Activated gamma-delta T cell treated with anti-CD3 and anti-CD28 coated beads, Interleukin-2, amount 50 U/mL, for 16 hours (primary cell): ENCODE data around the gene EBF3.

Experiments used
- DNase-seq: peaks from one replicate; pipeline ENCODE4 v3.0.0-alpha.2; 2020; ENCODE audit warnings: low read depth

Gene EBF3, protein sequence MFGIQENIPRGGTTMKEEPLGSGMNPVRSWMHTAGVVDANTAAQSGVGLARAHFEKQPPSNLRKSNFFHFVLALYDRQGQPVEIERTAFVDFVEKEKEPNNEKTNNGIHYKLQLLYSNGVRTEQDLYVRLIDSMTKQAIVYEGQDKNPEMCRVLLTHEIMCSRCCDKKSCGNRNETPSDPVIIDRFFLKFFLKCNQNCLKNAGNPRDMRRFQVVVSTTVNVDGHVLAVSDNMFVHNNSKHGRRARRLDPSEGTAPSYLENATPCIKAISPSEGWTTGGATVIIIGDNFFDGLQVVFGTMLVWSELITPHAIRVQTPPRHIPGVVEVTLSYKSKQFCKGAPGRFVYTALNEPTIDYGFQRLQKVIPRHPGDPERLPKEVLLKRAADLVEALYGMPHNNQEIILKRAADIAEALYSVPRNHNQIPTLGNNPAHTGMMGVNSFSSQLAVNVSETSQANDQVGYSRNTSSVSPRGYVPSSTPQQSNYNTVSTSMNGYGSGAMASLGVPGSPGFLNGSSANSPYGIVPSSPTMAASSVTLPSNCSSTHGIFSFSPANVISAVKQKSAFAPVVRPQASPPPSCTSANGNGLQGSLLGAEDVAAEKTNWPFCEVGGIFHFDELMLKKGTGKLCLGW

DNA sequence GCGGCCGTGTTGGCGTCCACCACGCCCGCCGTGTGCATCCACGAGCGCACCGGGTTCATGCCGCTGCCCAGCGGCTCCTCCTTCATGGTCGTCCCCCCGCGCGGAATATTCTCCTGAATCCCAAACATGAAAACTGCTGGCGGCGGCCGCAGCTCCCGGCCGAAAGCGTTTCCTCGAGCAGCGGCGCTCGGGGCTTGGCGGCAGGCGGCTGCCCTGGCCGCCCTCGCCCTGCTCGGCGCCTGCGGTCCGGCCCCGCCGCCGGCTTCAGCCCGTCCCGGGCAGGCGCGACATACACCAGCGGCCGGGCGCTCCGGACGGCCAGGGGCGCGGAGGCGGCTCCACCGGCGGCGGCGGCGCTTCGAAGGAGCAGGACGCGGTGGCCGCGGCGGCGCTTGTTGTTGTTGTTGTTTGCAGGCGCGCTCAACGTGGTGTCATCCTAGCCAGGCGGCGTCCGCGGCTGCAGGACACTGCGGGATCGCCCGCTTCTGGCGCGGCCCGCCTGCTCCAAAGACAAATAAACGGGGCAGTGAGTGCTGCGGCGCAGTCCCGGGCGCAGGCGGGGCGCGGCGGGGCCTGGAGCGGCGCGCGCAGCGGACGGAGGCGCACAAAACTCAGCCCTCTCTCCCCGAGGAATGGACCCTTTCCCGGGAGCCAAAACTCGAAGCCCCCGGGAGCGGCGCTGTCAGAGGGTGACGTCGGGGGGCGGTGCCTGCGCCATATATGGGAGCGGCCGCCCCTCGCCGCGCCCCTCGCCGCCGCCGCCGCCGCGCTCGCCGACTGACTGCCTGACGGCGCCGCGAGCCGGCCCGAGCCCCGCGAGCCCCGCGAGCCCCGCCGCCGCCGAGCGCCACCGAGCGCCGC, at the start of gene EBF3:
Gene EBF3, minus strand, starts transcription at position 634 of the 861 bp plus-strand sequence. Its CDS starts 506 bp downstream, at position 128.
- DNase-seq, result no peak

DNA sequence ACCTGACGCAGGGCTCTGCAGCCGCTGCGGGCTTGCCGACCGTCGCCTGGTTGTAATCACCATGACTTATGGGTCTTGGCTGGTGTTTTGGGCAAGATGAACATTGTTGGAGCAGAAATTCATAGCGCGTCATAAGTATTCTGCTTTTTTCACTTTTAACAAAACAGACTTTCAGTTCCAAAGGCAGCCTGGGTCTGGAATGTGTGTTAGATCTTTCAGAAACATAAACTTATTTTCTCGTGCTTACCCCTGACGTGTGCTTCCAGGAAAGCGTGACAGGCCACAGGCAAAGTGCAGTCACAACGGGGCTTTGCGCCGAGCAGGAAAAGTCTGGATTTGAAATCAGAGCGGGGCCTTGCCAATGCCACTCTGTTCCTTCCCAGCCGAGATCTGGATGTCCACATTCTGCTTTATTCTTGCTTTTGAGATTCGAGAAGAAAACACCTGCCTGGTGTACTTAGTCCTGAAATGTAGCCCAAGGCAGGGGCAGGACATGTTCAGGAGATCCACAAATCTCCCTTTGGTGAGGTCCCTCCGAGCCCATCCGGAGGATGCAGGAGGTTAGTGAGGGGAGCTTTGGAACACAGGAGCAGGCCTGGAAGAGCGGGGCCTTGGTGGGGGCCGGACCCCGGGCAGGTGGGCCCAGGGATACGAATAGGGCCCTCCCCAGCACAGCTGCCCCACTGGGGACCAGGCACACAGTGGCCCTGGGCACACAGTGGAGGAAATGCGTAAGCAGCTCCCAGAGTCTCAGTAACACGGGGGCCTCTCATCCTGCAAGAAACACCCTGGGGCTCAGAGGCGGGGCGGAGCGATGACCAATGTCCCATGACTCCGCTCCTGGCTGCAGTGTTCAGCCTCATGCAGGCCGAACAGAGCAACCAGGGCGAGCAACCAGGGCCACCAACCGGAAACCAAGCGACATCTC, 49.5 kb upstream of the EBF3 start:
- DNase-seq, result no peak

DNA sequence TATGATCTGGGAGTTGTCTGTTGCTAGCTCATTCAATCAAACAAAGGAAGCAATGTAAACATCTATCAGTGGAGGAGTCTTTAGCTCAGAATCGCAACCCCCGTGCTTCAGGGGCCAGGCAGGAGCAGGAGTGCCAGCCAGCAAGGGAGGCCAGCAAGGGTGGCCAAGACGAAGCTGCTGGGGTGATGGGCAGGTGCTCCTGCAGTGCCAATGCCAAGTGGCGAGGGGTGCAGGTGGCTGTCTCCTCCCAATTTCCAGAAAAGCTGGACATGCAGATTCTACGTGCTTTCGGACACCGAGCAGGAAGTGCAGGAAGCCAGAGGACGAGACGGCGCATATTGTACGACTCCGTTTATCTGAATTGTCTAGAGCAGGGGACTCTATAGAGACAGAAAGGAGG, 48.1 kb upstream of the EBF3 start:
- DNase-seq, result no peak

DNA sequence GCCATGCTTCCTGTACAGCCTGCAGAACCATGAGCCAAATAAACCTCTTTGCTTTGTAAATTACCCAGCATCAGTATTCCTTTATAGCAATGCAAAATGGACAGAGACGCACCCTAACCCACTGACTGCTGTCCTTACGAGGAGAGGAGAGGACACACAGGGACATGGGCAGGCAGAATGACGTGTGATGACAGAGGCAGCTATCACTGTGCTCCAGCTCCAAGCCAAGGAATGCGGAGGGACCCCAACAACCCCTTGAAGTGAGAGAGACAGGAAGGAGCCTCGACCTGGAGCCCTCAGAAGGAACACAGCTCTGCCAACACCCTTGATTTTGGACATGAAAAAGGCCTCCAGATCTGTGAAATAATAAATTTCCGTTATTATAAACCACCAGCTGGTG, 46.6 kb upstream of the EBF3 start:
- no peak for DNase-seq

DNA sequence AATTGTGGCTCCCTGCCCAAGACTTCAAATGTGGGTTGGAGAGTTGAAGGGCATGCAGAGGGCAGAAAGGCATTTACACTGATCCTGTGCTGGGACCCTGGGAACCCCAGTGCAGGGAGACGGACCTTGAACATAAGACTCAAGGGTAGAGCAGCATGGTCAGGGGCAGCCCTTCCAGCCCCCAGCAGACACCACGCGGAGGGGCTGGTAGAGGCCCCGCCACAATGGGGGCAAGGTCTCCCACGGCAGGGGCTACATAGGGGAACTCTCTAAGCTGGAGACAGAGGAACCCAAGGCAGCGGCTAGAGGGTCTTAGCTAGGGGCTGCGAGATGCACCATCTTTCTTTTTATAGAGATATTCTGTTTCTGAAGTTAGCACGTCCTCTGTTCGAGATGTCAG, 45.2 kb upstream of the EBF3 start:
- DNase-seq, result no peak

DNA sequence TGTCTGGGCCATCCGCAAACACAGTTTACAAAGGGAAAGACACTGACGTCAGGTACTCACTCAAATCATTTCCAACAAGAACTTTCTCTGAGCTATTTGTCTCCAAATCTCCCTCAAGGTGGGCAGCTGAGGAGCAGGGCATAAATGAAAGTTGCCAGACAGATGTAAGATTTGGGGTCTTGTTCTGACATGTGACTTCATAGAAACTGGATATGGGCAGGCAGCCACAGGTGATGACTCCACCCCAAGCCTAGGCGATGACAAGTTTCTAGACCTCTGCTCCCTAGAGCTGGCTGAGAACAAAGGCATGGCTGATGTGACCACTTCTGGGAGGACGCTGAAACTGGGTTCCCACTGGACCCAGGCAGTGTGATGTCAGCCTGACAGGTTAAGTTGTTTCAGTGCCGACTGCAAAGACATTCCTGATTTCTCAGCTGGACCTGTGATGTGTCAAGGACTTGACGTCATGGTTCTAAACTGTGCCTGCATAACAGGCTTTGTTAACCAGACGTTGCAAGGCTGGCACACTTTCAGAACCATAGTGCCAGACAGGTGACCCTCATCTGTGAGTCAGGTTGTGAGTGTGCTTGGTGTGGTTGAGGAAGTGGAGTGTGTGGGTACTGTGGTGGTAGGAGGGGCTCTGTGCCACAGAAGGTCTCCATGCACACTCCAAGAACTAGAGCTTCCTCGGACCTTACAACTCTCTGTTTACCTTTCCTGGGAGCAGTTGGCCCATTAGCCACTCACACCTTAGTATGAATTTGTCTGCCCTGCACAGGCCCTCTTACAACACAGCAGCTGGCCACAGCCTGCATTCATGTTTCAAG, 39.9 kb upstream of the EBF3 start:
- DNase-seq, result no peak

DNA sequence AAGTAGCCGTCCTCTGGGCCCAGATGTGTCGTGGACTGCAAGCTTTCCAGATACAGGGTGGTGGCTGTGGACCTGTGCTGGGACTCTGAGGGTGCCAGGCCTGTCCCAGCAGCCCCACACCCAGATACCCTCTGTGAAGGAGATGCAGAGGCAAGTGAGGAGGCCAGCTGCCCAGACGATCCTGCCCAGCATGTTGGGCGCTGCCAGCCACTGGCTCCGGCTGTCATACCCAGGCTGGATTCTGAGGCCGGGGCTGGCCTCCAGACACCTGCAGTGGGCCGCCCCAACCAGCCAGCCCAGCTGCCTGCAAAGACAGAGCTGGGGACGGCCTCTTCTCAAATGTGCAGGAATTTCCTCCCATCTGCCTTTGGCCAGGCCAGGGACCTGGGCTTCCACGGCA, 39.1 kb upstream of the EBF3 start:
- no peak for DNase-seq

DNA sequence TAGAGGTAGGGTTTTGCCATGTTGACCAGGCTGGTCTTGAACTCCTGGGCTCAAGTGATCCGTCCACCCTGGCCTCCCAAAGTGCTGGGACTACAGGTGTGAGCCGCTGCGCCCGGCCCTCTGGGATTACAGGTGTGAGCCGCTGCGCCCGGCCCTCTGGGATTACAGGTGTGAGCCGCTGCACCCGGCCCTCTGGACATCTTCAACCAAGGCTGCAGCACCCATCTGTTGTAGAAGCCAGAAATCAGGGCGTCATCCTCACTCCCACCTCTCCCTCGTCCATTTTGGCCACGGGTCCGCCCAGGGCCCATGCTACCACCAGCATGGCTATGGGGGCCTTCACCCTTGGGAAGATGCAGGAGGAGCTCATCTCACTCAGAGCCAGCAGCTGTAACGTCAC, 38.5 kb upstream of the EBF3 start:
- no peak for DNase-seq

DNA sequence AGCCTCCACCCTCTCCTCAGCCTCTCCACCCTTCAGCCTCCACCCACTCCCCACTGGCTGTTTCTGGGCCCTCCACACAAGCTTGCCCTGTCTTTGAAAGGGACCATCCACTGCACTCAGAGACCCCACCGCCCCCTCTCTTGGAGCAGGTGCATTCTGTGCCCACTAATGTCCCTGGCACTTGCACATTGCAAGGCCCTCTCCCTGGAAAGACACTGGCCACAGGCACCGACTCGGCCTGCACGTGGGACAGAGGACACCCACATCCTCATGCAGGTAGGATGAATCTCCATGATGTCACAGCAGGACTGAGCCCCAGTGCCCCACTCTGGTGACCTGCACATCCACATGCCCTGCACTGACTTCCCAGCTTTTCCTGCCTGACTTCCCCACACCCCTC, 36.8 kb upstream of the EBF3 start:
- no peak for DNase-seq

DNA sequence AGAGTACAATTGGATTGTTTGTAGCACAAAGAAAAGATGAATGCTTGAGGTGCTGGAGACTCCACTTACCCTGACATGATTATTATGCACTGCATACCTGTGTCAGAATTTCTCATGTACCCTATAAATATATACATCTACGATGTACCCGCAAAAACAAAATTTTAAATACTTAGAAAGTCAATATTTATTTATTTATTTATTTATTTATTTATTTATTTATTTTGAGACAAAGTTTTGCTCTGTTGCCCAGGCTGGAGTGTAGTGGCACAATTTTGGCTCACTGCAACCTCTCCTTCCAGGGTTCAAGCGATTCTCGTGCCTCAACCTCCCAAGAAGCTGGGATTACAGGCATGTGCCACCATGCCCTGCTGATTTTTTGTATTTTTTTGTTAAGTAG, 35.1 kb upstream of the EBF3 start:
- no peak for DNase-seq

DNA sequence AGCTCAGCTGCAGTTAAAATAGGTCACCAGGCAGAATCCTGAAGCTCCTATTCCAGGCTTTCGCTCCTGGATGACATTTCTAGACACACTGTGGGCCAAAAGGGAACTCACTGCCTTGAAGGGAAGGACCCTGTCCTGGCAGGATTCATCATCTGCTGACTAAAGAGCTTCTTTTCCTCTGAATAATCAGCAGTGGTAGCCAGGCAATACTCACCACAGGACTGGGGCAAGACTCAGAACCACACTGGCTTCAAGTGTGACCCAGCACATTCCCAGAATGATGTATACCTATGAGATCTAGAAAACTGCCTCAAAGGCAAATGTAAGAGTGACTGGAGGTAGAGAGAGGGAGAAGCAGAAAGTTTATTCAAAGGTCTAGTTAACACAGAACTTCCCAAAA, 29.5 kb upstream of the EBF3 start:
- no peak for DNase-seq

DNA sequence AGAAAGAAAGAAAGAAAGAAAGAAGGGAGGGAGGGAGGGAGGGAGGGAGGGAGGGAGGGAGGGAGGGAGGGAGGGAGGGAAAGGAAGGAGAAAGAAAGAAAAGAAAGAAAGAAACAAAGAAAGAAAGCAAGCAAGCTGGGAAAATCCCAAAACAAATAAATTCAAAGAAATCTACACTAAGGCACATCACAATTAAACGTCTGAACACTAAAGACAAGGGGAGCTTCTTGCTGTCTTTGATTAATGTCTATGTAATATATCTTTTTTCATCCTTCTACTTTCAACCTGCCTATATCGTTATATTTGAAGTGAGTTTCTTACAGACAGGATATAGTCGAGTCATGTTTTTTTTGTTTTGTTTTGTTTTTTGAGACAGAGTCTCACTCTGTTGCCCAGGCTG, 28.3 kb upstream of the EBF3 start:
- no peak for DNase-seq

DNA sequence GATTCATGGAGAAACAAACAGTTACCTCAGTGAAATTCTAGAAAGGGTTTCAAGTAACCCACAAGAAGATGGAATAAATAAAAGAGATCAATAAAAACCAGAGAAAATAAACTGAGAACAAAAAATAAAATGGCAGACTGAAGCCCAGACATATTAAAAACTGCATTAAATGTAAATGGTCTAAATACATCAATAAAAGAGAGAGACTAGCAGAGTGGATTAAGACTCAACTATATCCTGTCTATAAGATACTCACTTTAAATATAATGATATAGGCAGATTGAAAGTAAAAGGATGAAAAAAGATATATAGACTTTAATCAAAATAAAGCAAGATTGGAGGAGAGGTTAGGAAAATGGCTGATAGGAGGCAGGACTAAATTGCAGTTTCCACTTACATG, 18.8 kb upstream of the EBF3 start:
- no peak for DNase-seq

DNA sequence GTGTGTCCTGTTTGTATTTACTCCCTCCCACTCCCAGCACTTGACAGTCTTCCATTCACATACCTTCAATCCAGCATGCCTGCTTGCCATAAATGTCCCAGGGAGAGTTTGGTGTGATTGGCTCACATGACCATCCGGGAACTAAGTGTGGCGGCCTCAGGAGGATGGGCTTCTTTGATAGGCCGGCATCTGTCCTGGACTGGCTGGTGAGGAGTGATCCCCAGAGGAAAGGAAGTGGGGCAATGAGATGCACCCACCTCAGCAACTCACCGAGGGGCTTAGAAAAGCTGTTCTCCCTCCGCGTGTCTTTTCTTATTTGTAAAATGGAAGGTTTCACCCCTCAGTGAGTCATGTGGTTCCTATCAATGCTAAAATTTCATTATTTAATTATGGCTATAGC, 14.9 kb upstream of the EBF3 start:
- DNase-seq, result no peak

DNA sequence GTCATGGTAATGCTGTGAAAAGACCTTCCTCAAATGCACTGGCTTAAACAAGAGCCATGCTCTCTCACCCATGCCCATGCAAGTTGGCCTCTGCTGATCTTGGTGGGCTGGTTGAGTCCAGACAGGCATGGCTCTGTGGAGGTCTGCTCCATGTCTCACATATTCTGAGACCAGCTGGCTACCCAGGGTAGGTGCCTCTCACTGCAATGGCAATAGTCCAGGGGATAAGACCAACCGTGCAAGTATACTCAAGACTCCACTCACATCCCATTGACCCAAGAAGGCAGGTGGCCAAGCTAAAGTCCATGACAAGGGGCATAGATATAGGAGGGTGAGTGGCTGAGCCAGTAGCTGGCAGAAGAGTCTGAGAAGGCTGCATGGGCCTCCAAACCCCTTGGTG, 14.2 kb upstream of the EBF3 start:
- DNase-seq, result no peak

DNA sequence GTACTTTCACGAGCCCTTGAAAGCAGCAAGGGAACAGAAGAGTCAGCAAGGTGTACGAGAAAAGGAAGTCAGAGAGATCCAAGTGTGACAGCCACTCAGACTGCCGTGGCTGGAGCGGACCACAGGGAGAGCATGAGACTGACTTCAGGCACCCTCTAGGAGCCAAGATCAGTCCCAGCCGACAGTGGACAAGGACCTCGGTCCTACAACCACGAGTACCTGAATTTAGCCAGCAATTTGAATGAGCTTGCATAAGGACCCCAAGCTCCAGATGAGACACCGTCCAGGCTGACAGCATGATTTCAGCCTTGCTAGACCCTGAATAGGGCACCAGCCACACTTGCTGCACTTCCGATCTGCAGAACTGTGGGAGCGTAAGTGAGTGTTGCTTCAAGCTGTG, 13.7 kb upstream of the EBF3 start:
- DNase-seq, result no peak

DNA sequence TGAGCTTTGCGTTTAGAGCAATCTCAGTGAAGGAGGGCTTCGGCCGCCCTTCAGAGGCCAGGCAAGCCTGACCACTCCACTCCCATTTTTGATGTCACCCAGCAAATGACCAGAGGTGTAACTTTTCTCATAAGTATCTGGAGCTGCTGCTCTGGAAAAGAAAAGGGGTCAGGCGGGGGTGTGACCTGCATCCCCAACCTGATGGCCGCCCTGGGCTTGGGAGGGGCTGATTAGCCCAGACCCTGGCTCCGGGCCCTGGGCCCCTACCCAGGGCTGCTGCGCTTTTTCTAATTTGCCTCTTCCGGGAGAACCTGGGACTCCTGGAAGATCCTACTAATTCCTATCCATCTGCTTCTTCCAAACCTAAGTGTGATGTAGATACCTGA, 9.6 kb upstream of the EBF3 start:
- DNase-seq, result no peak

DNA sequence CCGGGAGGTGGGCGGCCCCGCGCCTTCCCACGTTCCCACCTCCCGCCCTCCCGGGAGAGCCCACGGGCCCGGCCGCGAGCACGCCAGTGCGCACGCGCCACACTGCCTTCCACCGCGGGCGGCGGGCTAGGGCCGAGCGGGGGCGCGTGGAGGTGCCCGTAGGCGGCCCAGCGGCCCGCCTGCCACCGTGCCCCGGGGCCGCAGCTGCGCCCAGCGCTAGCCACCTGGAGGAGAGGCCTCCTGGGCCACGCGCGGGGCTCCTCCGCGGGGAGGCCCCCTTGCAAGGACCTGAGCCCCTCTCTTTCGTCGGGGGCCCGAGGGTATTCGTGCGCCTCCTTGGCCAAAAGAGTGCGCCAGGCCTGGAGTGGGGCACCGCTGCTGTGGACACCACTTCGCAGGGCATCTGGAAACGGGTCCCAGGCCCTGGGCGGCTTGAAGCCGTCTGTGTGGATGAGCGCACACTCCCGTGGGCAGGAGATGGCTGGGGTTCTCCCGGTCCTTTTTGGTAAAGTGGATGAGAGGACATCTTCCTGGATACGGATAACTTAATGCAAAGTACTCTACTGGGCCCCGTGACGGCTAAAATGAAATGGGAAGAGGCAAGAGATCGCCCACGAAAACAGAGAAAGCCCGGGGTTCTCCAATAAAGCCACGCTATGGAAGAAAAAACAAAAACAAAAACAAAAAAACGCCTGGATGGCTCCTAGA, 9.0 kb upstream of the EBF3 start:
- DNase-seq, result no peak

DNA sequence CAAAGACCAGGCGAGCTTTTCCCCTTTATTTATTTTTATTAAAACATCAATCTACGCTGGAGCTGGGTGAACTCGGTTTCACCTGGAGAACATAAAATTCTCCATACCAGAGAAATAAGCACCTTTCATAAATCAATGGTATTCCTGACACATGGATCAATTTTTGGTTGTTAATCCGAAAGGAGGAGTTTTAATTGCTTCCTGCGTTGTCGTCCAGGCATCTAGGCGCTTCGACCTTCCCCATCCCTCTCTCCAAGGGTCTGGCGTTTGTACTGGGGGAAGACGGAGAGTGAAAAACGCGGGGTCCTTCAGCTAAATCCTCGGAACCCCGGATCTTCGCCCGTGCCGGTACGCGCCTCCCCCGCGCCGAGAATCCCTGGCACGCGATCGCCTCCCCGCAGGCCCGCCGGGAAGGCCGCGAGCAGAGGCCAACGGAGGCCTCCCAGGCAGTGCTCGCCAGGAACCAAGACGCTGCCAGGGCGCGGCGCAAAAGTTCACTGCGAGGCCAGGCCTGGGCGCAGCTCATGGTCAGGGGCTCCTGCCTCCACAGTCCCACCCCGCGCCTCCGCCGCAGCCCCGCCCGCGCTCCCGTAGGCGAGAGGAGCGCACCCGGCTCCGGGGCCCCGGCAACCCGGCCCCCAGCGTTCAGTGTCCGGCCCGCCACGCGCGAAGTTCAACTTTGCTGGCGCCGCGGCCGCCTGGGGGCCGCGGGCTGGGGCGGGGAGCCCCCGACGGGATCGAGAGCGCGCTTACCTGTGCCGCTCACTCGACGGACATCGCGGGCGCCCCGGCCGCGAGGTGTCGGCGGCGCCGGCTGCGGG, 8.3 kb upstream of the EBF3 start:
- no peak for DNase-seq
